Renal cortex interstitium (tissue), 11 donors: ENCODE results near the gene ARHGAP24. TPM values are rescaled to one million over a fixed set of nuclear protein-coding genes. Genes with fewer than 3 reads are reported as not detected.
"Not testable (repeated sequence)": the region's sequence is repeated elsewhere in the genome, so short reads cannot be mapped to it uniquely, and the experiment has no call there.

Source experiments
- DNase-seq, 11 donors: peaks; one replicate each; pipeline ENCODE4 v3.0.0-alpha.2; 2013; ENCODE audit warnings: low read depth in 9 of 11, low spot score in 4 of 11; ENCODE audit errors: extremely low read depth in 1 of 11
- polyA plus RNA-seq, 3 donors: library from polyadenylated mRNA; unstranded; fragments of 120-200 nt; gene quantifications; one replicate each; pipeline ENCODE4 v1.2.1, GENCODE V29; 2013; ENCODE audit not compliant: insufficient read length in 3 of 3

The ARHGAP24 gene
- polyA plus RNA-seq, 3 donors: 101 to 124 (median 118) TPM

GRCh38 chr4:85474356-85474755 is 594 bp upstream of the ARHGAP24 start:
- no peak for DNase-seq

GRCh38 chr4:85475631-85476233 is 782 bp downstream of the ARHGAP24 start:
- peak in 7 of 11 donors; percentile 20 to 44 (median 30) for DNase-seq

GRCh38 chr4:85476381-85476780 is 1.4 kb downstream of the ARHGAP24 start:
- no peak for DNase-seq

DNA sequence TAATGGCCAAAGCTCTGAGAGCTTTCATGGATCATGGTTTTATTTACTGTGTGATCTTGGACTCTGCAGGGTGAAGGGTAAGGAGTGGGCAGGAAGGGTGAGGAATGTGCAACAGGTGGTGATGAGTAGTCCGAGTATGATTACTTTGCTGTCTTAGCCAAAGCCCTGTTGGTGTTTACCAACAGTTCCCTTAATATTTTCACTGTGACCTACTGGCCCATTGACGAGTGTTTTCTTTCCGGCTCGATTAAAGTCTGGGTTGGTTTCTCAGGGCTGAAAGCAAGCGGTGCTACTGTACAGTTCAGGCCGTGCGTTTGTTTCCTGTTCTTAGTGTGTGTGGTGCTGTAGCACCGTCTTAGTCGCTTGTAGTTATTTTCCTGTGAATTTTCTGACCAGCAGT is 2.6 kb downstream of the ARHGAP24 start:
- no peak for DNase-seq

DNA sequence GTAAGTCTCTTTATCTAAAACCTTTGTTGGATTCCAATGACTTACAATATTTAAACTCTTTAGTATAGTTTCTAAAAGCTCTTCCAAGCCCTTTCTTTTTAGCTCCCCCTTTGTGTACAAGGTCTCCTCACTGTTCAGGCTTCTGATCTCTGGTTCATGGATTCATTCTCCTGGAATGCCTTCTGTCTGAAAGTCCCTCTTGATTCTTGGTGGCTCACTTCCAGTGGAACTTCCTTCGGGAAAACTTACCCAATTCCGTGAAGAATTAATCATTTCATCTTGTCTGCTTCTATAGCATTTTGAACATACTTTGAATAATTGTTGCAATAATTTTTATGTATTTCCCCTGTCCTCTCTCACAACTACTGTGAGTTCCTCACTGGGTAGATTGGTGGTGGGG is 3.6 kb downstream of the ARHGAP24 start:
- DNase-seq: no peak

- no peak for DNase-seq
These were observed 7.2 kb downstream of the ARHGAP24 start for GRCh38 chr4:85482010-85482738.

DNA sequence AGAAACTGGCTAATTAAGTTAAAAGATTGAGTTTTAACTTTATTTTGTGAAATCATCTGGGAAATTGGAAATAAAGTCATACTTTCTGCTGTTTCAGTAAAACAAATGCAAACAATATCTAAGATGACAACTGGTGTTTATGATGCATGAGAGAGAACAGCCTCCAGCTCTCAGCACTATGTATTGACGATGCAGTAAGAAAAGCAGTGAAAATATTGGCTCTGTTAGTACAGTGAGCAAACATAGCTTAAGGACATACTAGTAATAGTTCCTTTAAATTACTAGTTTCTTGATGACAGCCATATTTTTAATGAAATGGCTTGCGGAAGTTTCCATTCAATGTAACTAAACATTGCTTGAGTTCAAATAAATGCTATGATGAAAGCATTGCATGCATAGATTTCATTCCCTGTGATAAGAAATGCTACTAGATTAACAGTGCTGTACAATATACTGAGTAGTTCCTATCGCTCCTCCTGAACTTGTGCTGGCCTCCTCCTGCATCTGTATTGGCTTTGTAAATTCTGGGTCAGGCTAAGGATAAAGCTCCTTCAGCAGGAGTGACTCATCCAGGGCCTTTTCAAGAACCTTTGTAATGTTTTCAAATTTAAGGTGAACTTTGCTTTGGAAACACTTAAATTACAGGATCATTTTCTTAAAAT is 11.6 kb downstream of the ARHGAP24 start:
- no peak for DNase-seq

- DNase-seq: no peak
These were observed 13.5 kb downstream of the ARHGAP24 start for GRCh38 chr4:85488416-85488815.

DNA sequence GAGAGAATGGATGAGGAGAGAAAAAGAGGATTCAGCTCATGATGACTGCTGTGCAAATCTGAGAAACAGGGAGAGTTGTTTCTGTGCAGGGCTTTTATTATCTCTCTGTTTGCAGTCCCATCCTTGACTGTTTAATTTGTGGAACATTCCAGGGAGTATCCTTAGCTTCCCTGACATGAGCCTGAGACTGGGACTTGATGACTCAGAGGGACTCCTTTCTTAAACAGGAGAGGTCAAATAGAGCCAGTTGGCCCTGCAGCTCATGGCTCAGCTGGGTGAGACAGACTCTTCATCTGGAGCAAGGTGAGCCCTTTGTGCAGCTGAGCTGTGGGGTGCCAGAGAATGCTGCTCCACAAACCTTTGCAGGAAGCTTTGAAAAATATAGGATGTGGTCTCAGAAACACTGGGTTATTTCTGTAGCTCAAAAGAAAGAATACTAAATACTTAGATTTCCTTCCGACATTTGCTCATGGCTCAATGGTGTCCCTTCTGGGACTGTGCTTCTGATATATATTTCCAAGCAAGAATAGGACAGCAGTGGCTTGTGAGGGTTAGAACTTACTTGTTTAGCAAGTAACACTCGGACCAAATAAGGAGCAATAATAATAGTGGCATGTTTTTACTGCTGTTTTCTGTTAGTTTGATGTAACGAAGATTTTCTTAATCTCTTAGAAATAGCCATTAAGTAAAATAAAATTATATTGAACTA is 14.5 kb downstream of the ARHGAP24 start:
- no peak for DNase-seq

DNA sequence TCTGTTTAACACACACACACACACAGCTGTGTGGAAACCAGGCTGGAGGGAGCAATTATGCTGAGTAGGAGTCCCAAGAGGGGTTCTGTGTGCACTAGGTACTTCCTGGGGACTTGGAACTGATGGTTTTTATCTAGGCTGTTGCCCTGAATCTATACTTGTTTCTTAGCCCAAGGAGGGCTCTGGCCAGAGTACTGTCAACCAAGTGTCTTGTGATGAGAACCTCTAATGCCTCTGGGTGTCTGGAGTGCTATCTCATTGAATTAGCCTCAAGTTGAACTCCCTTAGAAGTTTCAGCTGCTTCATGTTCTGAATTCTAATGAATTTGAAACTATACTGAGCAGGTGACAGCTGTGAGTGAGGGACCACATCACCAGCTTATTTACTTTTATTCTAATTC is 16.6 kb downstream of the ARHGAP24 start:
- DNase-seq: no peak

GRCh38 chr4:85492336-85492735 is 17.4 kb downstream of the ARHGAP24 start:
- DNase-seq: no peak

GRCh38 chr4:85495621-85496020 is 20.7 kb downstream of the ARHGAP24 start:
- DNase-seq: no peak

DNA sequence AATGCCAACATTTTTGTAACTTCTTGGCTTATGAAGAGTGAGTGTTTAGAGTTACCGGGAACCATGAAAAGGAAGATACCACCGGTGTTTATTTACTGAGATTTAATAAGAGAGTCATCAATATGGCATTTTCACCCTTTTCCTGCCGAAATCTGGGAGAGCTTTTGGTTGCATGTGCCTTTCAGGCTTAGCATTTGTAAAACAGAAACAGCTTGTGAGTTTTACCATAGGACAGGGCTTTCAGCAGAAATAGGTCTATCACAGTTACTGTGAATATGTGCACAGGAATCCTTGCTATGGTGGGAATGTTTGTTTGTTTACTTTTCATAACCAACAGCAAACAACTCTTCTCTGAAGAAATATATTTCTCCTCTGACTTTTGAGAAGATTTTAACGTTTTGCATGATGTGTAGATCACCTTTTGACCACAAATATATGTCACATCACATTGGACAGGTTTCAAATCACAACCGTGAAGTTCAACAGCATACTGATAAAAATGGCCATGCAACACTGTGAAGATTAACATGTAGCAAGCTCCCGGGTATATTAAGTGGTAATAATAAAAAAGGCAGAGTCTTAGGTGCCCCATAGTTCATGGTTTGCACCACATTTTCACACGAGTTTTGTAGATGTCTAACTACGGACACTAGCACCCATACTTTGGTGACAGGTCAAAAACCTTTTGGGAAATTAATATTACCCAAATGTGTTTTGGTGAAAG is 21.3 kb downstream of the ARHGAP24 start:
- DNase-seq: no peak

DNA sequence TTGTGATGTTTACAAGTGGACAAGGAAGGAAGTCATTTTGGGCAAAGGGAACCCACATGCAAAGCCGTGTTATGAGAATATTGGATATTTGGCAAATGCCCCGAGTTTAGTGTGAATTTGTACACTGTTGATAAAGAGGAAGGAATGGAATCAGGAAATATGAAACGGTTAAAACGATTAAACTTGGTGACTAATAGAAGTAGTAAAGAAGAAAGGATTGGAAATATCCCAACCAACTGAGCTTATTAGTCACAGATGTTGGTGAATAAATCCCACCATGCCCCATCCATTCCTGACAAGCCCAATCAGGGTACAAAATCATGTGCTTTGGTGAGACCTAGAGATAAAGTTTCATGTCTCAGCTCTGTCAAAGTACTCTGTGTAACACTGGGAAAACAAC is 22.0 kb downstream of the ARHGAP24 start:
- no peak for DNase-seq

DNA sequence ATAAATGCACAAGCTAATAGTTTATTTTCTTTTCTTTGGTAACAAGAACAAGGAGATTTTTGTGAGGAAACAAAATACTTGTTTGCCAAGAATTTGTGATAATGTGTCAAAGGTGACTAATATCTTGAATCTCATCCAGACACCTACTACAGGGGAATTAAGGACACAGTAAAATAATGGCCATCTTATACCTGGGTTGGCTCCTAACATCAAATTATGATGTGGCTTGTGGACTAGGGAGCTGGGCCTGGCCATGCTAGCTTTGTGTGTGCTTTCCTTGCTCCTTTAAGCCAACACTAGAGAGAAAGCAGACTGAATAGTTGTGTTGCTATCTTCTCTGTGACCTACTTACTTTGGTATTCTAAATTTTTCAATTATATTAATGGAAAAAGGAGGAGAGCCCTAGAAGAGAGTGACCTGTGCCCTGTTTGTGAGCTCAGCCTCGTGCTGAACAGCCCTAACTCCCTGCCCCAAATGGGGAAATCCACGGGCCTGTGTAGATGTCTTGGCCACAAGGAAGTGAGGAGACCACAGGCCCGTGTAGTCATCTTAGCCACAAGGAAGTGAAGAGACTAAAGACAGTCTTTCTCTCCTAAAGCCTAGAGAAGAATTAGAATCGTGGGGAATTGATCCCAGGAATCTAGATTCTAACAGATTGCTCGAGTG is 23.3 kb downstream of the ARHGAP24 start:
- DNase-seq: no peak

DNA sequence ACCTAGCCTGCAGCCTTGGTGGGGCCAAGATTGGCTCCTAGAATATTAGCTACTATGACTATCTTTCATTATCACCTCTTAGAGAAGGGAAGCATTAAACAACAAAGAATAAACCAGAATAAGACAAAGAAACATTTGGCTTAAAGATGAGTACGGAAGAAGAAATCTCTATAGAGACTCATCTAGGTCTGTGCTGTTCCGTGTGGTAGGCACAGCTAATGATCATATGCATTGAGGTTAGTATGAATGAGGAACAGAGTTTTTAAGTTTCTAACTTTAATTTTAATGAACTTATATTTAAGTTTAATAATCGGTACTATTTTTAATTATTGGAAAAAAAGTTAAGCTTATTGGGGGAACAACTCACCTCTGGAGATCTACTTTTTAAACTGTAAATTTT is 24.6 kb downstream of the ARHGAP24 start:
- no peak for DNase-seq

GRCh38 chr4:85500110-85500867 is 25.3 kb downstream of the ARHGAP24 start:
- no peak for DNase-seq

DNA sequence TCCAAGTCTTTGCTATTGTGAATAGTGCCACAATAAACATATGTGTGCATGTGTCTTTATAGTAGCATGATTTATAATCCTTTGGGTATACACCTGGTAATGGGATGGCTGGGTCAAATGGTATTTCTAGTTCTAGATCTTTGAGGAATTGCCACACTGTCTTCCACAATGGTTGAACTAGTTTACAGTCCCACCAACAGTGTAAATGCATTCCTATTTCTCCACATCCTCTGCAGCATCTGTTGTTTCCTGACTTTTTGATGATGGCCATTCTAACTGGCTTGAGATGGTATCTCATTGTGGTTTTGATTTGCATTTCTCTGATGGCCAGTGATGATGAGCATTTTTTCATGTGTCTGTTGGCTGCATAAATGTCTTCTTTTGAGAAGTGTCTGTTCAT is 26.2 kb downstream of the ARHGAP24 start:
- DNase-seq: not testable (repeated sequence)
